Epidermal melanocyte (primary cell): Measurements from ENCODE around the gene CEP135.
"Not testable (repeated sequence)": the region's sequence is repeated elsewhere in the genome, so short reads cannot be mapped to it uniquely, and the experiment has no call there.

ENCODE experiments used
- DNase-seq: peaks from one replicate; pipeline ENCODE4 v3.0.0; 2011; ENCODE audit warnings: low spot score; ENCODE audit not compliant: insufficient read length

The CEP135 gene

GRCh38 chr4:55948726-55949481, at the start of gene CEP135:
TSS of gene CEP135 (plus strand) at chr4:55948945. CDS start at chr4:55952131, 3,186 bp downstream.
- peak; percentile 76 for DNase-seq

- no peak for DNase-seq
Measured at GRCh38 chr4:55902677-55903076, 46.1 kb upstream of the CEP135 start.

- no peak for DNase-seq
Measured at GRCh38 chr4:55903577-55903976, 45.2 kb upstream of the CEP135 start.

- DNase-seq, result no peak
Measured at GRCh38 chr4:55904576-55904975, 44.2 kb upstream of the CEP135 start.

- DNase-seq, result no peak
Measured at GRCh38 chr4:55906323-55906722, 42.4 kb upstream of the CEP135 start.

- DNase-seq, result no peak
Measured at GRCh38 chr4:55906989-55907388, 41.8 kb upstream of the CEP135 start.

GRCh38 chr4:55907469-55907868, 41.3 kb upstream of the CEP135 start:
- no peak for DNase-seq

- no peak for DNase-seq
Measured at GRCh38 chr4:55910140-55910539, 38.6 kb upstream of the CEP135 start.

- DNase-seq, result no peak
Measured at GRCh38 chr4:55912249-55912648, 36.5 kb upstream of the CEP135 start.

GRCh38 chr4:55920571-55920970, 28.2 kb upstream of the CEP135 start:
- no peak for DNase-seq

GRCh38 chr4:55921093-55921492, 27.7 kb upstream of the CEP135 start:
- DNase-seq, result no peak

- DNase-seq, result no peak
Measured at GRCh38 chr4:55925241-55925640, 23.5 kb upstream of the CEP135 start.

- no peak for DNase-seq
Measured at GRCh38 chr4:55926610-55927009, 22.1 kb upstream of the CEP135 start.

GRCh38 chr4:55927803-55928437, 20.8 kb upstream of the CEP135 start:
- DNase-seq, result no peak

GRCh38 chr4:55928846-55929245, 19.9 kb upstream of the CEP135 start:
- DNase-seq, result no peak

- DNase-seq, result no peak
Measured at GRCh38 chr4:55931043-55931442, 17.7 kb upstream of the CEP135 start.

GRCh38 chr4:55931833-55932232, 16.9 kb upstream of the CEP135 start:
- no peak for DNase-seq

- DNase-seq, result no peak
Measured at GRCh38 chr4:55932511-55932910, 16.2 kb upstream of the CEP135 start.

- no peak for DNase-seq
Measured at GRCh38 chr4:55933611-55934010, 15.1 kb upstream of the CEP135 start.

- DNase-seq, result not testable (repeated sequence)
Measured at GRCh38 chr4:55935907-55936306, 12.8 kb upstream of the CEP135 start.

GRCh38 chr4:55938481-55938880, 10.3 kb upstream of the CEP135 start:
- no peak for DNase-seq

GRCh38 chr4:55939421-55939820, 9.3 kb upstream of the CEP135 start:
- DNase-seq, result no peak

GRCh38 chr4:55941881-55942396, 6.8 kb upstream of the CEP135 start:
- no peak for DNase-seq
